ENCODE measurements around the gene UPF1. TPM values are rescaled to one million over a fixed set of nuclear protein-coding genes. Genes with fewer than 3 reads are reported as not detected.

Gene UPF1
- total and polyA plus RNA-seq, 12 donors: 27.6 to 141 (median 72.3) TPM

DNA sequence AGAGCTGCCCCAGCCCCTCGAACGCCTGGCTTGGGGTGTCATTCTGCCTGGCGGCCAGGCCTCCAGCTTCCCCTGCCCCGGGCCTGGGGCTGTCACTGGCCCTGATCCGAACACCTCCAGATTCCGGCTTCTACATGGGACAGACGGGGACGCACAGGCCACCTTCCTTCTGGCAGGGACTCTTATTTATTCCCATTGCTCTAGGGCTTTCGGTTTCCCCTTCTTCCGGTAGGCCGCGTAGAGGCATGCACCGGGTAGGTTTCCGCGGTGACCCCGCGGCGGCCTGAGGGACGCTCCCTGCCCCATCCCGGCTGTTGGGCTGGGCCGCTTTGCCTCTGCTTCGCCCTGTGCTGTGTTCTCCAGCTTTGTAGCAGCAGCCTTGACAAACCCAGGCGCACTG is 36.0 kb downstream of the UPF1 start:
- Histone ChIP-seq H3K27ac (no peak overlapping the region), H3K27me3 (no peaks in the 10 kb centered on the region), H3K4me1 (replicated peaks in 1 of 2) (peaks cover 0 to 5% of the 10 kb centered on the region in 2 donors), H3K36me3 (replicated peaks in 1 of 2) (peaks cover 0 to 56% of the 10 kb centered on the region in 2 donors), H3K9me3 (replicated peaks in 1 of 3) (no peaks in the 10 kb centered on the region), H3K4me3 (no peak overlapping the region)
- DNase-seq: no peak
- WGBS, 4 donors: 96 to 97% (median 97%) methylated on average over 22 to 23 of the region's 23 CpGs
- intact Hi-C loops (cut with DNase I): no loop called here
- TF ChIP-seq POLR2A (IDR thresholded peaks at IDR 0.05): no peak
- TF ChIP-seq, protein P1, sequence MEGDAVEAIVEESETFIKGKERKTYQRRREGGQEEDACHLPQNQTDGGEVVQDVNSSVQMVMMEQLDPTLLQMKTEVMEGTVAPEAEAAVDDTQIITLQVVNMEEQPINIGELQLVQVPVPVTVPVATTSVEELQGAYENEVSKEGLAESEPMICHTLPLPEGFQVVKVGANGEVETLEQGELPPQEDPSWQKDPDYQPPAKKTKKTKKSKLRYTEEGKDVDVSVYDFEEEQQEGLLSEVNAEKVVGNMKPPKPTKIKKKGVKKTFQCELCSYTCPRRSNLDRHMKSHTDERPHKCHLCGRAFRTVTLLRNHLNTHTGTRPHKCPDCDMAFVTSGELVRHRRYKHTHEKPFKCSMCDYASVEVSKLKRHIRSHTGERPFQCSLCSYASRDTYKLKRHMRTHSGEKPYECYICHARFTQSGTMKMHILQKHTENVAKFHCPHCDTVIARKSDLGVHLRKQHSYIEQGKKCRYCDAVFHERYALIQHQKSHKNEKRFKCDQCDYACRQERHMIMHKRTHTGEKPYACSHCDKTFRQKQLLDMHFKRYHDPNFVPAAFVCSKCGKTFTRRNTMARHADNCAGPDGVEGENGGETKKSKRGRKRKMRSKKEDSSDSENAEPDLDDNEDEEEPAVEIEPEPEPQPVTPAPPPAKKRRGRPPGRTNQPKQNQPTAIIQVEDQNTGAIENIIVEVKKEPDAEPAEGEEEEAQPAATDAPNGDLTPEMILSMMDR (IDR thresholded peaks at IDR 0.05): no peak

DNA sequence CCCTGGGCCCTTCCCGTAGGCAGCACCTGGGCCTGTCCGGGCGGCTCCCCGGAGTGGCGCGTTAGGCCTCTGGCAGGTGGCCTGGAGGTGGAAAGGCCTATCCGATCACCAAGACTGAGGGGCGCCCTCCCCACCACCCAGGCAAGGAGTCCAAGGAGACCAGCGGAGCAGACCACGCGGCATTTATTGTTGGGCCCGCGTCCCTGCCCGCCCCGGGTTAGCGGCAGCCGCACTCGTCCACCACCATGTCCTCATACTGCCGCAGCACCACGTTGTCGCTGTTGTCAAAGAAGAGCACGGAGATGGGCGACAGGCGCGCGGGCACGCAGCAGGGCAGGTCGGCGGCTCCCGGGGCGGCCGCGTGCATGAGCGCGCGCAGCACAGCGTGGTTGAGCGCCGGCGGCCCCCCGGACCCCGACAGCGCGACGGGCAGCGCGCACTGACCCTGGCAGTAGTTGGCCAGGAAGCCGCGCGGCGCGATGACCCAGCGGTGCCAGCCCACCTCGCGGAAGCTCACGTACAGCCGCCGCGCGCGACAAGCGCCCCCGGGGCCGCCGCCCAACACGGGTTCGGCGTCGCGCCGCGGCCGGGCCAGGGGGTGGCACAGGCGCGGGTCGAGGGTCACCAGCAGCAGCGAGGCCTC is 36.7 kb downstream of the UPF1 start:
- H3K36me3 ChIP-seq (replicated peaks in 1 of 2): peaks cover 0 to 49% of the 10 kb centered on the region in 2 donors
- intact Hi-C loops (cut with DNase I): no loop called here

GRCh38 chr19:18869023-18869618 is 37.4 kb downstream of the UPF1 start:
- intact Hi-C loops (cut with DNase I): no loop called here
- Histone ChIP-seq H3K27ac (no peak overlapping the region), H3K36me3 (replicated peaks in 1 of 2) (peaks cover 0 to 42% of the 10 kb centered on the region in 2 donors), H3K4me3 (no peak overlapping the region), H3K27me3 (no peaks in the 10 kb centered on the region), H3K9me3 (replicated peaks in 1 of 3) (no peaks in the 10 kb centered on the region), H3K4me1 (replicated peaks in 1 of 2) (peaks cover 0 to 5% of the 10 kb centered on the region in 2 donors)
- whole genome bisulfite sequencing, 4 donors: 61 to 86% (median 63%) methylated on average over 12 to 71 of the region's 71 CpGs
- no peak for DNase-seq
- TF ChIP-seq, protein P1 (IDR thresholded peaks at IDR 0.05): no peak
- no peak for TF ChIP-seq POLR2A (IDR thresholded peaks at IDR 0.05)

More for the DNA sequence above, 36.7 kb downstream of the UPF1 start:
- H3K4me1 ChIP-seq (replicated peaks in 1 of 2): peaks cover 0 to 5% of the 10 kb centered on the region in 2 donors
- H3K27me3 ChIP-seq: no peaks in the 10 kb centered on the region
- H3K4me3 ChIP-seq: no peak overlapping the region
- no peak overlapping the region for H3K27ac ChIP-seq
- TF ChIP-seq POLR2A (IDR thresholded peaks at IDR 0.05): no peak
- TF ChIP-seq, protein P1 (IDR thresholded peaks at IDR 0.05): no peak
- no peaks in the 10 kb centered on the region for H3K9me3 ChIP-seq (replicated peaks in 1 of 3)
- no peak for DNase-seq
- WGBS, 4 donors: 71 to 85% (median 75%) methylated on average over 41 to 77 of the region's 77 CpGs

- no peak for DNase-seq
- no peak overlapping the region for H3K27ac ChIP-seq
- WGBS, 4 donors: 38 to 63% (median 47%) methylated on average over 17 to 62 of the region's 62 CpGs
Measured at GRCh38 chr19:18869781-18870530, 38.2 kb downstream of the UPF1 start.

More at GRCh38 chr19:18869781-18870530, 38.2 kb downstream of the UPF1 start:
- Histone ChIP-seq H3K36me3 (replicated peaks in 1 of 2) (peaks cover 0 to 34% of the 10 kb centered on the region in 2 donors), H3K4me3 (no peak overlapping the region), H3K27me3 (no peaks in the 10 kb centered on the region), H3K9me3 (replicated peaks in 1 of 3) (no peaks in the 10 kb centered on the region), H3K4me1 (replicated peaks in 1 of 2) (peaks cover 0 to 5% of the 10 kb centered on the region in 2 donors)
- TF ChIP-seq, protein P1 (IDR thresholded peaks at IDR 0.05): no peak
- no peak for TF ChIP-seq POLR2A (IDR thresholded peaks at IDR 0.05)
- intact Hi-C loops (cut with DNase I): no loop called here

Data from adrenal gland (tissue), 12 donors.